Measurements from ENCODE around the gene MCOLN2. TPM values are rescaled to one million over a fixed set of nuclear protein-coding genes. Genes with fewer than 3 reads are reported as not detected.

The MCOLN2 gene
- total RNA-seq, 1 experiment from 2014 or later = 13.6 TPM

DNA sequence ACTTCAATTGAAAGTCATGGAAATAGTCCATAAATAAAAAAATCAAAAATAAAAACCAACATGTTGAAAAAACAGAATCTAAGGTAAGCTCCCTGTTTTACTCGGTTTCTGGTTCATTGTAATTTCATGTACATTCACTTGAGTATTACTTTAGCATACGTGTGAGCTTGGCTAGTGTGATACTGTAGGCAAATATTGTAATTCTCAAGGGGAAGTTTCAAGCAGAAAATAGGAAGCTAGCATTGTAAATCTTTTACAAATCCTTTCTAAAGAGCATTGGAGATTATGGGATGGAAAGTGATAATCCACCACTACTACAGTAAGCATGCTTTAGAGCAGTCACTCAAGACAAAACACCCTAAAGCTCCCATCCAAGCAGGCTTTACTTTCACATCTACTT, 100.6 kb downstream of the MCOLN2 start:
- no peak for DNase-seq (ENCODE audit: low read depth)

DNA sequence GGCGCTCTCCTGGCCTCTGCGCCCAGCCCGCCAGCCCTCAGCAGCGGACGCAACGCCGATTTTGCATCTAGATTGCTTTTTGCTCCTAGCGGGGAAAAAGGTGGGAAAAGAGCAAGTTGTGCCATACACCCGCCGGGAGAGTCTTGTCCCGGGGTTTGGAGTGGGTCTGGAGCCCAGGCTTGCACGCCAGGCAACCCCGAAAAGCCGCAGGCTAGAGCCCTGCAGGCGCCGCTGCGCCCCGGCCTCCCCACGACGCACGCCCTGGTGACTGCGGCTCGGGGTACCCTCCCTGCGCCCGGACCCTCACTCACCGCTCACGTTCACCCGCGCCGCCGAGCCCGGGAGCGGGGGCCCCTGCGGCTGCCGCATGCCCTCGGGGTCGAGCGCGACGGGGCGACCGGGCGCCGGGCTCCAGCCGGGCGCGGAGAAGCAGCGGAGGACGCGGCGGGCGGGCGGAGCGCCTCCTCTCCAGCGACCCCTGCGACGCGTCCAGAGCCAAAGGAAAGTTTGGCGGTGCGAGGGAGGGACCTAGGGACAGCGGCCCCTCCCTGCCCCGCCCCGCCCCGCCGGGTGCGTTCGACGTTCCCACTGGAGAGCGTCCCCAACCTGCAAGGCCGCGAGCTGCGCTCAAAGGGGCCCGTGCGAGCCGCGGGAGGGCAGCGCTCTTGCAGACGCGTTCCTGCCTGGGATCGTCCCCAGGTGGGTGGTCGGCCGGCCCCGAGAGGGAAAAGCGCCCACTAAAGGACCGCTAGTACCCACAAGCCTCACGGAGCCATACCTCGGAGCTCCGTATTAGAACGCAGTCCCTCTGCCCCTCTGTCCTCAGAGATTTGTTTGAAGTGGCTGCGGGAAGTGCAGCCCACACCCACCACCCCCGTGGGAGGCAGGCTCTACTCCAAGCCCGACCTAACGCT, 104.0 kb downstream of the MCOLN2 start, which contains the start of gene LPAR3:
TSS of gene LPAR3 (minus strand) at position 502 of the 914 bp plus-strand sequence. CDS start 27,086 bp downstream, outside the sequence.
- peak; percentile 68 for DNase-seq (ENCODE audit: low read depth)

DNA sequence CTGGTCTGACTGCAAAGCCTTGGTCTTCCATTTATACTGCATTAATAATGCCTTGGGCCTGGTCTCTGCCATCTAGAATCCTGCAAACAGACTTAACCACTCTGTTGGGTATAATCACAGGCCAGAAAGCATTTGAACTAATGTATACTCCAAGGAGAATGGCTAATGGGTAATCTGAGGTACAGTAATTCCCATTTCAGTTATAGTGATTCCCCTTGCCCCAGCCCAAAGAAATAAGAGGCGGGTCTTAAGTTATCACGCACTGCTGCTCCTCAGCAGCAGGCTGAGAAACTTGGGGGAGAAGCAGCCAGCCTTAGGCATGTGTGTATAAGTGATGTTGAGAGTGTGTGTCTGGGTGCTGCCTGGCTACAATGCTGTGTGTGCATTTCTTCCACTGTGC, 106.3 kb downstream of the MCOLN2 start:
- DNase-seq (ENCODE audit: low read depth) = no peak

GRCh38 chr1:84889437-84889836, 107.5 kb downstream of the MCOLN2 start:
- DNase-seq (ENCODE audit: low read depth) = no peak

- DNase-seq (ENCODE audit: low read depth) = no peak
Observed at GRCh38 chr1:84888753-84889152, 108.2 kb downstream of the MCOLN2 start.

GRCh38 chr1:84887261-84887934, 109.5 kb downstream of the MCOLN2 start:
- DNase-seq (ENCODE audit: low read depth) = no peak

- DNase-seq (ENCODE audit: low read depth) = no peak
Observed at GRCh38 chr1:84885469-84885868, 111.4 kb downstream of the MCOLN2 start.

DNA sequence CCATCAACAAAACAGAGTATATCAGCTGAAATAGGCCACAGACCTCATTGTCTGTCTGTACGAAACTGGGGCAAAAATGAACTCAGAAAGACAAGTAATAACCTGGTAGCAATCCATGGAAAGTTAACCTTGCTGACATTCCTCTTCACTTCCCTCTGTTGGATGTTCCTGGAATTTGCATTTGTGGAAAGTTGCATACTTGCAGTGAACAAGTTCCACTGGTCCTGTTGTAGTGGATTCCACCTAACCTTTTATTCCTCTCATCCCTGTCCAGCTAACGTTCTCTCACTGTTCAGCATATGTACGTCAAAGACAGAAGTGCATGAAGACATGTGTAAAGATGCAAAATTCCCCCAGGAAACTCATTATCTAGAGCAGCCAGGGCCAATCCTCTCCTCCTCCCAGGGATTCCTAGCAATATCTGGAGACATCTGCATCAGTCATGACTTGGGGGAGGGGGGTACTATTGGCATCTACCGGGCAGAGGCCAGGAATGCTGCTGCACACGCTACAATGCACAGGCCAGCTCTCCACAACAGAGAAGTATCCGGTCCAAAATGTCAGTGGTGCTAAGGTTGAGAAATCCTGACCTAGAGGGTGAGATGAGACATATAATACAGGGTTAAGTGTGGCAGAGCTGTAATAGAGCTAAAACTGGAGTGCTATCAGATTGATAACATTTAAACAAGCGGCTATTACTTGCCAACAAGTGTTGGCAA, 112.1 kb downstream of the MCOLN2 start:
- DNase-seq (ENCODE audit: low read depth) = no peak

DNA sequence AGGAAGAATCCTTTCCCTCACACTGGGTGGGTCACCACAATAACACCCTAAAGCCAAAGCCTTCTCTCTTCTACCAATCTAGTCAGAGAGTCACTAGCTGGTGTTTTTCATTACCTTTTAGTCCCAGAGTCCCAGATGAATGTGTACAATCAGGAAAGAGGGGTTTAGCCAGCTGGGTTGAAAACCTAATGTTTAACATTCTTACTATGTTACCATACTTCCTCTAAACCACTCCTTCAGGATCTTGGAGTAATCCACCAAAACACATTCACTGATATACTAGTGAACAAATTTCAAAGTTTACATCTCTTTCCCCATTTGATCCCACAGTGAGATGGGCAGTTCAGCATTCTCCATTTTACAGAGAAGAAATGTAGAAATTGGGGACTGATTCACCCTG, 113.6 kb downstream of the MCOLN2 start:
- peak; percentile 19 for DNase-seq (ENCODE audit: low read depth)

- DNase-seq (ENCODE audit: low read depth) = no peak
Observed at GRCh38 chr1:84877592-84877991, 119.3 kb downstream of the MCOLN2 start.

DNA sequence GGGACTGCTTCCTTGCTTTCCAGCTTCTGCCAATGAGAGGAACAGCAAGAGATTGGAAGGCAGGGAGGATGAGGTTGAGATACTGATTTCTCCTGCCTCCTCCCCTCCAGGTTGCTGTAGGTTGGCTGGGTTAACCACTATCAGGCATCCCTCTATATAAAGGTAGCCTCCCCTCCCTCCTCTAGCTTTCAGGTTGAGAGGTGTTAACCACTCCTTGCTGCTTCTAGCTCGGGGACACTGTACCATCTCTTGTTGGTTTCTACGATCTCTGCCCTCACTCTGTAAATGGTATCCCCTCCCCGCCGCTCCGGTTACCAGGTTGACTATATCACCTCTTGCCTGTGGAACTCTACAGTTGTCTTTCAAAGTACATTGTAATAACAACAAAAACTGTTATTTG, 120.6 kb downstream of the MCOLN2 start:
- DNase-seq (ENCODE audit: low read depth) = no peak

Other genes with a start within 250 kb of the MCOLN2 start
- gene LPAR3, start 103.9 kb downstream of the MCOLN2 start, total RNA-seq (2014; rRNA removed; shearing (Covaris generic)) = 0.91 and 1.4 TPM in 2 replicates
- 2.1 and 2.5 TPM in 2 replicates for gene MCOLN3, start 51.4 kb upstream of the MCOLN2 start, total RNA-seq (2014; rRNA removed; shearing (Covaris generic))
- 6.5 and 7.8 TPM in 2 replicates for gene SYDE2, start 203.9 kb upstream of the MCOLN2 start, total RNA-seq (2014; rRNA removed; shearing (Covaris generic))

Measured in Daoy (cell line).